Gastroesophageal sphincter (tissue), 3 donors: ENCODE results near the gene ACSF3.

Source experiments
- CTCF ChIP-seq, 4 experiments: fragments of 200-600 bp in 2 of 4; fragments of 450-650 bp in 2 of 4; sonication (generic) in 1 of 4; IDR thresholded peaks; one replicate each; pipeline ENCODE4 v1.5.1; 2017 to 2019; ENCODE audit warnings: antibody characterized with exemption in 4 of 4, mild to moderate bottlenecking in 2 of 4, moderate library complexity in 2 of 4
- POLR2AphosphoS5 ChIP-seq: sonication (generic); formaldehyde crosslinking; IDR thresholded peaks from one replicate; pipeline ENCODE4 v1.6.1; 2017; ENCODE audit warnings: antibody characterized with exemption

GRCh38 chr16:89201439-89202377 lies 108.1 kb downstream of the ACSF3 start:
- TF ChIP-seq POLR2AphosphoS5 = no peak
- no peak for TF ChIP-seq CTCF (IDR thresholded peaks at IDR 0.05)
